GM12878 (cell line): ENCODE data around the gene SEMA3D. TPM values are rescaled to one million over a fixed set of nuclear protein-coding genes. Genes with fewer than 3 reads are reported as not detected.

Experiments used
- ATAC-seq: fragments of 200-7000 bp; cut with Tn5 transposase; 3 replicates; pipeline ENCODE4 v1.9.1; 2020; ENCODE audit warnings: mild to moderate bottlenecking, moderate library complexity
- BruUV-seq: library from RNA; stranded (reverse); fragments of 400-500 nt; replicated peaks from 2 replicates; lab custom pipeline; 2021; lab: Mats Ljungman, UMichigan
- CTCF ChIA-PET: fragments of 300-600 bp; sonication (Branson Sonifier 250); formaldehyde crosslinking; extraction: SDS; loops from one replicate; lab custom pipeline; 2021; ENCODE audit warnings: inconsistent platforms; lab: Yijun Ruan, JAX
- POLR2A ChIA-PET: fragments of 350-600 bp; formaldehyde crosslinking; extraction: SDS; loops from one replicate; lab custom pipeline; 2021; ENCODE audit warnings: inconsistent platforms; lab: Charles Lee
- RAD21 ChIA-PET: fragments of 300-600 bp; sonication (Branson Sonifier 250); formaldehyde crosslinking; loops from one replicate; lab custom pipeline; 2023; ENCODE audit warnings: antibody characterized with exemption; ENCODE audit not compliant: unreplicated experiment; lab: Charles Lee
- SMC1A ChIA-PET: fragments of 300-600 bp; sonication (Branson Sonifier 250); formaldehyde crosslinking; loops from one replicate; lab custom pipeline; 2023; ENCODE audit not compliant: unreplicated experiment, uncharacterized antibody; lab: Charles Lee
- DNase-seq: peaks from one replicate; pipeline ENCODE4 v3.0.0-alpha.2; 2011; ENCODE audit warnings: low read depth, low spot score
- FAIRE-seq: peaks from 3 replicates; lab custom pipeline; 2011; peaks lifted over from hg19 to GRCh38; lab: Jason Lieb, UNC
- H2AFZ ChIP-seq: 2 replicates; pipeline ENCODE4 v1.6.0; 2011; ENCODE audit warnings: low read depth, low read length, control low read depth; ENCODE audit not compliant: control insufficient read depth
- H3K27ac ChIP-seq: 2 replicates; pipeline ENCODE4 v1.5.1; 2011; ENCODE audit warnings: control low read depth; ENCODE audit not compliant: control insufficient read depth, insufficient read depth
- H3K27me3 ChIP-seq, 2 experiments: replicated peaks in 1 of 2; 2 replicates each; pipeline versions ENCODE4 v1.6.0 to v1.6.1; 2011; ENCODE audit warnings: low read length in 1 of 2; ENCODE audit not compliant: control insufficient read depth in 2 of 2, insufficient read depth in 2 of 2
- H3K36me3 ChIP-seq, 2 experiments: 2 replicates each; pipeline ENCODE4 v1.5.1; 2011; ENCODE audit warnings: low read length in 1 of 2; ENCODE audit not compliant: control insufficient read depth in 2 of 2, insufficient read depth in 2 of 2
- H3K4me1 ChIP-seq: 2 replicates; pipeline ENCODE4 v1.6.1; 2011; ENCODE audit warnings: mild to moderate bottlenecking, low read length, moderate library complexity, mixed read lengths; ENCODE audit not compliant: control insufficient read depth, insufficient read depth
- H3K4me2 ChIP-seq: 2 replicates; pipeline ENCODE4 v1.6.0; 2011; ENCODE audit warnings: control low read depth; ENCODE audit not compliant: control insufficient read depth, insufficient read depth
- H3K4me3 ChIP-seq: fragments of 200-600 bp; sonication (generic); 2 replicates; pipeline ENCODE4 v1.5.1; 2016
- H3K79me2 ChIP-seq: 2 replicates; pipeline ENCODE4 v1.6.0; 2011; ENCODE audit warnings: low read length; ENCODE audit not compliant: control insufficient read depth, insufficient read depth
- H3K9ac ChIP-seq: 2 replicates; pipeline ENCODE4 v1.8.0; 2011; ENCODE audit warnings: low read length, control low read depth, mixed read lengths; ENCODE audit not compliant: control insufficient read depth, insufficient read depth
- H3K9me3 ChIP-seq: replicated peaks from 3 replicates; pipeline ENCODE4 v1.5.1; 2011; ENCODE audit warnings: mild to moderate bottlenecking, low read length; ENCODE audit not compliant: control insufficient read depth, insufficient read depth
- H4K20me1 ChIP-seq: 2 replicates; pipeline ENCODE4 v1.6.0; 2011; ENCODE audit not compliant: control insufficient read depth, insufficient read depth
- CBFB ChIP-seq: IDR thresholded peaks from 2 replicates; pipeline ENCODE4 v1.6.1; 2016; ENCODE audit warnings: antibody characterized with exemption, low read depth
- CREM ChIP-seq: IDR thresholded peaks from 2 replicates; pipeline ENCODE4 v1.6.1; 2014; ENCODE audit warnings: antibody characterized with exemption, low read depth
- DPF2 ChIP-seq: fragments of 450-650 bp; IDR thresholded peaks from 2 replicates; pipeline ENCODE4 v1.6.1; 2017; ENCODE audit warnings: mild to moderate bottlenecking
- IRF3 ChIP-seq: fragments of 450-650 bp; IDR thresholded peaks from 2 replicates; pipeline ENCODE4 v1.6.1; 2014; ENCODE audit warnings: mild to moderate bottlenecking
- LARP7 ChIP-seq: fragments of 450-650 bp; IDR thresholded peaks from 2 replicates; pipeline ENCODE4 v1.6.1; 2017; ENCODE audit warnings: mild to moderate bottlenecking
- MYB ChIP-seq: fragments of 150-350 bp; IDR thresholded peaks from 2 replicates; pipeline ENCODE4 v1.6.1; 2014; ENCODE audit warnings: mild to moderate bottlenecking, low read depth, low read length, borderline replicate concordance
- NR2F1 ChIP-seq: fragments of 450-650 bp; conservative IDR thresholded peaks from 2 replicates; pipeline ENCODE4 v1.6.1; 2017; ENCODE audit warnings: mild to moderate bottlenecking
- PKNOX1 ChIP-seq: fragments of 450-650 bp; IDR thresholded peaks from 2 replicates; pipeline ENCODE4 v1.6.1; 2016; ENCODE audit warnings: mild to moderate bottlenecking
- REST ChIP-seq: IDR thresholded peaks from 2 replicates; pipeline ENCODE4 v1.6.1; 2012; ENCODE audit warnings: mild to moderate bottlenecking, low read depth, low read length
- SMAD5 ChIP-seq: IDR thresholded peaks from 2 replicates; pipeline ENCODE4 v1.6.1; 2016; ENCODE audit warnings: antibody characterized with exemption, low read depth
- SREBF1 ChIP-seq: IDR thresholded peaks from 2 replicates; pipeline ENCODE4 v1.6.1; 2012; ENCODE audit warnings: mild to moderate bottlenecking, low read length
- TBL1XR1 ChIP-seq: IDR thresholded peaks from 2 replicates; pipeline ENCODE4 v1.6.1; 2012; ENCODE audit warnings: low read depth, low read length, improper control_type of control experiment
- TCF3 ChIP-seq: IDR thresholded peaks from 2 replicates; pipeline ENCODE4 v1.6.1; 2012; ENCODE audit warnings: low read depth, mild to moderate bottlenecking, low read length, borderline replicate concordance; ENCODE audit not compliant: insufficient read depth
- ZBTB4 ChIP-seq: fragments of 450-650 bp; formaldehyde crosslinking; IDR thresholded peaks from 2 replicates; pipeline ENCODE4 v1.4.0; 2022; ENCODE audit warnings: mild to moderate bottlenecking, moderate library complexity
- WGBS: methylation state at CpG from one replicate; pipeline ENCODE4 v1.1.6; 2016; ENCODE audit warnings: low lambda C conversion rate; ENCODE audit not compliant: insufficient replicate concordance, insufficient coverage; ENCODE audit errors: missing lambda C conversion rate; 5-methylcytosine and 5-hydroxymethylcytosine counted together
- in situ Hi-C: fragments of 300-500 bp; cut with MboI; formaldehyde crosslinking; loops from 9 replicates; pipeline ENCODE4 v1.14.3; 2018; ENCODE audit warnings: mixed read lengths
- intact Hi-C: fragments of 100-400 bp; cut with micrococcal nuclease; formaldehyde crosslinking; loops from one replicate; pipeline ENCODE4 v1.14.2; 2022; ENCODE audit not compliant: unreplicated experiment
- polyA plus RNA-seq, 11 experiments: library from polyadenylated mRNA; depleted of rRNA in 4 of 11; unstranded in 6 of 11; stranded (reverse) in 5 of 11; fragments of >200 nt; fragmentation: Nextera tagmentation in 4 of 11; fragmentation: Illumina TruSeq in 1 of 11; extraction: Ambion mirVana in 4 of 11; extraction: Trizol in 1 of 11; gene quantifications; 1 replicate in 1 of 11; 2 replicates in 10 of 11; pipeline versions ENCODE4 v1.2.1 to v1.2.3, GENCODE V29; 2011 to 2016; ENCODE audit warnings: inconsistent platforms in 2 of 11, missing spikeins in 2 of 11, low read depth in 1 of 11
- total RNA-seq, 4 experiments: library from RNA; depleted of rRNA in 3 of 4; stranded (reverse); fragments of >200 nt in 3 of 4; fragmentation: Illumina TruSeq in 1 of 4; extraction: Trizol in 1 of 4; gene quantifications; 2 replicates each; pipeline versions ENCODE4 v1.2.1 to v1.2.3, GENCODE V29; 2013 to 2021

The SEMA3D gene
- total and polyA plus RNA-seq, 10 of the 15 experiments (the other 5 are each of a cell fraction or from before 2014, with no cell fraction given), result 0.04 TPM; not detected in 9

- Histone ChIP-seq H3K27me3 (no peaks in the 10 kb centered on the region), H3K4me3 (no peak overlapping the region), H3K4me1 (no peaks in the 10 kb centered on the region), H3K79me2 (no peaks in the 10 kb centered on the region), H3K36me3 (no peaks in the 10 kb centered on the region), H4K20me1 (no peaks in the 10 kb centered on the region), H3K27ac (no peak overlapping the region), H2AFZ (no peak overlapping the region), H3K4me2 (no peak overlapping the region), H3K9me3 (no peaks in the 10 kb centered on the region), H3K9ac (no peak overlapping the region)
- WGBS, result 0% methylated on average over 2 of the region's 2 CpGs
- ATAC-seq (no peak), FAIRE-seq (no peak), DNase-seq (no peak)
- intact Hi-C loops (no loop called here), in situ Hi-C loops (no loop called here)
- no TSS peak for BruUV-seq
- POLR2A ChIA-PET, result no interaction called here
- SMC1A ChIA-PET, result no interaction called here
- CTCF ChIA-PET, result no interaction called here
- RAD21 ChIA-PET, result no interaction called here
- TF ChIP-seq ZBTB4 (no peak), PKNOX1 (no peak), CBFB (no peak), IRF3 (no peak), SMAD5 (no peak), REST (no peak), DPF2 (no peak), TBL1XR1 (no peak), TCF3 (no peak), LARP7 (no peak), SREBF1 (no peak), MYB (no peak), NR2F1 (no peak), CREM (no peak)
Observed at GRCh38 chr7:85126383-85126782, 60.5 kb downstream of the SEMA3D start.
